HG03159 (cell line): Measurements from ENCODE around the gene EGFLAM.

Experiments used
- ATAC-seq: cut with Tn5 transposase; IDR thresholded peaks from one replicate; pipeline ENCODE4 v1.9.1; 2021; ENCODE audit warnings: mild to moderate bottlenecking, moderate library complexity; ENCODE audit not compliant: unreplicated experiment

The EGFLAM gene

DNA sequence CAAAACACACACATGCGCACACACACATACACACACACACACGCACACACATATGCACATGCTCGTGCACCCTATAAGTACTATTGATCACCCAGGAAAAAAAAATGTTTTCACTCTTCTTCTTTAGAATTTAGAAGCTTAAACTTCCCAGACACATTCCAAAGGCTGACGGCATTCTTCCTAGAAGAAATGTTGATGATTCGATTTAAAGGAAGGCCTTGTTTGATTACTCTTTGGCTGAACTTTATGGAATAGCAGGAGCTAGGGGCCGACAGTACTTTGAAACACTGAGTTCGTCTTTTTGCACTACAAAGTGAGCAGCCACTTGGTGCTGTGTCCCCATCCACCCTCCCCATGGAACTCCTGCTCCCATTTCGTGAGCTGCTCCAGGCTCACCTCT lies 113.2 kb downstream of the EGFLAM start:
- no peak for ATAC-seq

GRCh38 chr5:38373743-38374142 lies 115.4 kb downstream of the EGFLAM start:
- ATAC-seq: no peak

GRCh38 chr5:38375423-38375822 lies 117.1 kb downstream of the EGFLAM start:
- ATAC-seq: no peak

DNA sequence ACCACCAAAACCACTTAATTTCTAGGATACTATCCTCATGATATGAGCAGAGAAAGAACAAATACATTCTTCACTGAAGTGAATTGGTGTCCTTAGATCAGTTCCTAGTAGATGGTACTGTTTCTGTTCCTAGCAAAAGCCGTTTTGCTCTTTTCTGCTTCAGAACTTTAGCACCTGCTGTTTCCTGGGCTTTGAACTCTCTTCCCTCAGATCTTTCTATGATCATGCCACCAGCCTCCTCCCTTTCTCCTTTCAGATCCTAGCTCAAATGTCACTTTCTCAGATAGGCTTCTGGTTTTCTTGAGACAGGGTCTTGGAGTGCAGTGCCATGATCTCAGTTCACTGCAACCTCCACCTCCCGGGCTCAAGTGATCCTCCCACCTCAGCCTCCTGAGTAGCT lies 118.0 kb downstream of the EGFLAM start:
- no peak for ATAC-seq

GRCh38 chr5:38378579-38378978 lies 120.2 kb downstream of the EGFLAM start:
- no peak for ATAC-seq

DNA sequence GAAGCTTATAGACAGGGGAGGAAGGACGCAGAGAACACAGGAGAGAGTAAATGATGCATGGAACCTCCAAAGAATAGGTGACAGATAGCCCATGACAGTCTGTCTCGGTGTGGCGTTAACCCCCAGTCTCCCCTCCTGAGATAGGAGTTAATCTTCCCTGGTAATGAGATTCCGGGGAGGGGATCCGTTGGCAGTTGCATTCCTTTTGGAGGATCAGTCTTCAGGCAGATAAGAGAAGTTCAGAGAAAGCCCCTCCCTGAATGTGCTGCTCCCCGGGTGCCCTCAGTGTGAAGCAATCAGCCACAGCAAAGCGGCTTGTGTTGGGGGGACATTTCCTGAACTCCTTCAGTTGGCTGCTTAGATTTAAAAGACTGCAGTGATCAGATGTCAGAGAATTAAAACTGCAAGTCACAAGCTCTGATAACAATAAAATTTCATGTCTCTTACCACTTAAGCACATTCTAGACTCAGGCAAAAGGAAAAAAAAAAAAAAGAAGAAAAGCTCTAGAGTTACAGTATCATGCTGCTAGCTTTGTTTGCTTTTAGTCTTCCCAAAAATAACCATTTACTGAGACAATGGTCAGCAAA lies 121.1 kb downstream of the EGFLAM start:
- no peak for ATAC-seq

DNA sequence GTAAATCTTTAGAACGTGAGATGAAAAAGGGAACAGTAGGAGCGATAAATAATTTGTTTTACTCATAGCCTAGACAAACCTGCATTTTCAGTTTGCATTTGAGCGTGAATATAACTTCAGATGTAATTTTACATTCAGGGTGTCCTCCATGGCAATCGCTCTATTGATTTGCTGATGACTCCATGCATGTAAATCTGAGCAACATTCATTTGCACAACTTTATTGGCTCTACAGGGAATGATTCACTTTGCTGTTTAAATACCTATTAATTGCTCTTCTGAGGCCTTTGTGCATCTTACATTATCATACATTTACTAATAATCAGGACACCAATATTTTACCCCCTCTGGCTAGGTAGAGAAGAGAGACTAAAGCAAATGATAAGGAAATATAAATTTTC lies 122.2 kb downstream of the EGFLAM start:
- ATAC-seq: no peak

DNA sequence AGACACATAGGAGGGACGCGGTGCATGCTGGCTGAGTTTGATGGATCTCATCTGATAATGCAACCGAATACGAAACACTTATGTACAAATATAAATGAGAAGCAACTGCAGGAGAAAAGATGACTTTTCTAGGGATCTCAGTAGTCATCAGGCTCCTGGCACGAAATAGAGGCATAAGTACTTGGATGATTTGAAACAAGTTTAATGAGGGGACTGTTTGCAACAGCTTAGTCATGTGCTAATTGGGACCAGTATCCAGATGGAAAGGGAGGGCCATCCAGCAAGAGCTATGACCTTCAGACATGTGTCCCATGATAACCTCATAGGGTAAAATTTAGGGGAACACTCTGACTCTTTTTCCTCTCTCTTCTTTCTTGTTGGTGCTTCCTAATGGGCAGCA lies 123.0 kb downstream of the EGFLAM start:
- no peak for ATAC-seq

DNA sequence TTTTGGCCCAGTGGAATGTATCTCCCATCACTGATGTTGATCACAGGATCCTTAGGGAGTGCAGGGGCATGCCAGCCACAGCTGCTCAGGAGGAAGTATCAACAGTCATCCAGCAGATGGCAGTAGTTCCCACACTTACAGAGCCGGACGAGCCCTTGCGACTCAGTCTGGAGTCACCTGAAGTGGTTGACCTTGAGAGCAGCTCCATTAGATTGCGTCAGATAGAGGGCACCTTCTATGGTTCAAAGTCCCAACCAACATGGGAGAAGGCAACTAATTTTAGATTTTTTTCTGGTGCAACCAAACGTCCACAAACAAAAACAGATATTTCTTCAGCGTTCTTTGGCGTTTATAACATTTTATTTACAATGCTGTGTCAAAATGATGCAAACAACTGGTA lies 124.5 kb downstream of the EGFLAM start:
- peak; percentile 100 for ATAC-seq

DNA sequence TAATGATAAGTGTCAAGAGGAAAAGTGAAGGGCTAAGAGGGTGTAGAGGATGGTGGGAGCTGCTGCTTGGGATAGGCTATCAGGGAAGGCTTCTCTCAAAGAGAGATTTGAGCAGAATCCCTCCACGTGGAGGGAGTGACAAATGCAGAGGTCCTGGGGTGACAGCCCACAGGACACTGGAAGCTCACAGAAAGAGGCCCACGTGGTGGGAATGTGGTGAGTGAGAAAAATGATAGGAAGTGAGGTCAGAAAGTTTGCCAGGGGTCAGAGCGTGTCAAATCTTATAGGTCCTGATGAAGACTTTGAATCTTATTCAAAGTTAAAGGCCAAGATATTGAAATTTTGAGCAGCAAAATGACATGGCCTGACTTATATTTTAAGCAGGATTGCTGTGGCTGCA lies 125.3 kb downstream of the EGFLAM start:
- no peak for ATAC-seq

DNA sequence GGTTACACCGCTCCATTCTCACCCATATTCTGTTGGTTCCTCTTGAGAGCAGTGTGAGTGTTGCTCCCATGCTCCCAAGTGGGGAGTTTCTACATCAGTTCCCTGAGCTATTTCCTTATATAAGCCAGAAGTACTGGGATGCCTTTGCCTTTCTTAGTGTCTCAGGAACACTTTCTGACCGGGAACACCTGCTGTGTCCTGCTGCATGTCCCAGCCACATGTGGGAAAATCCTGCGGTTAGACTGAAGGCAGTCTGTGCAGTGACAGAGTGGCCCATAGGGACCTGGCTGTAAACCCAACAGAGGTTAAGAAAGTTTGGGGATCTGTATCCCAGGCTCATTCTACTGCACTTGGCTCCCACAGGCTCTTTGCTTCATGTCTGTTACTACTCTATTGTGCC lies 126.0 kb downstream of the EGFLAM start:
- no peak for ATAC-seq

GRCh38 chr5:38387161-38387560 lies 128.8 kb downstream of the EGFLAM start:
- ATAC-seq: no peak

DNA sequence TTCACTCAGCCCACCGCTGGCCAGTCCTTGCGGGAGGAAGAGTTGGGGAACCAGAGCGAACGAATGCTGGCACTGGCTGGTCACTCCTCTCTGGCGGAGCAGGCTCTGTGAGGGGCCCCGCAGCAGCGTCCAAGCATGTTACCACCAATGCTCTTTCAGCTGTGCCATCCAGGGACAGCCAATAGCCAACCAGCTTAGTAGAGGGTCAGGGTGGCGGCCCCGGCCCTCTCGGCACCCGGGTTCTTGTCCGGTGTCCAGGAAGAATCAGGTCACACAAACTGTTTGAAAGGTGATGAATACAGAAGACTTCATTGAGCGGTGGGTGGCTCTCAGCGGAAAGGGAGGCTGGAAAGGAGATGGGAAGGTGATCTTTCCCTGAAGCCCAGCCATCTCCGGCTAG lies 135.3 kb downstream of the EGFLAM start:
- ATAC-seq: no peak

GRCh38 chr5:38396766-38397165 lies 138.4 kb downstream of the EGFLAM start:
- no peak for ATAC-seq

DNA sequence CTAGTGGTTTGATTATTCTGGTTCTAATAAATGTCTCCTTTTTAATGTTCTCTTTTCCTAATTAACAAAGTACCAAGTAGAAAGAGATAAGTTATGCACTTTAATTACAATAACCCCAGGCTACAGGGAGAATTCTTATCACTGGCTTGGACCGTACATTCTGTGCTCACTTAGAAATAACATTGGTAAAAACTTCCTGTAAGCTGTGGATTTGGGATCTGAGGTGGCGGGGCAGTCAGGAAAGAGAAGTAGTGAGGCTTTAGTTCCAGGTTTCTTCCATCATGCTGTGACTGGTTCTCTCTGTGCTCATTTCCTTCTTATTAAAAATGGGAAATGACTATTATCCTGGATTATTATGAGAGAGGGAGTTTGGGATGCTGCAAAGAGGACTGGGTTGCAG lies 142.0 kb downstream of the EGFLAM start:
- no peak for ATAC-seq

DNA sequence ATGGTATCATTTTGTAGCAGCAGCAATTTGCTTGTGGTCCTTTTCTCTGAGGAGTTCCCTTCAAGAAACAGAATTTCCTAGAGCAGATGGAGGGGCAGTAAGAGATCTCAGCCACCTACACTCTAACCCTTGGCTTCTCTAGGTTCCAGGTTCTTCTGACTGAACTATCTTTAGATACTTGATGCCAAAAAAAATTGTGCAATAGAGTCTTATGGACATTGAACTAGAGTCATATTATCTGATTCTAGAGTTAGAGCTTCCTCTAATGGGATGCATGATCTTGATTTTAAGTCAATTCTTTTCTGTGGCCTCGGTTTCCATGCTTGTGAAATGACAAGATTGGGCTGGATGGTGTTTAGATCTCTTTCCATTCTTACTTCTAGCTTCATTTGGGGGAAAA lies 142.8 kb downstream of the EGFLAM start:
- no peak for ATAC-seq

DNA sequence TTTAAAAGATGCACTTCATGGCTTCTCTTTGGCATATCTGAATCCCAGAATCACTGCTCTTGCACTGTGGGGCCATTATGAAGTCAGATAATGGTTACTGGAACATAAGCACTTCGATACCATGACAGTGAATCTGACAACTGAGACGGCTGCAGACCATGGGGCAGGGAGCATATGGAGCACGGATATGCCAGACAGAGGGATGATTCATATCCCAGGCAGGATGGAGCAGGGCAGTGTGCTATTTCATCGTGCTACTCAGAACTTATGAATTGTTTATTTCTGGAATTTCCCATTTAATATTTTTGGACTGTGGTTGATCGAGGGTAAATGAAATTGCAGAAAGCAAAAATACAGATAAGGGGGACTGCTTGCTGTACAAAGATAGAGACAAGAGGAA lies 145.0 kb downstream of the EGFLAM start:
- ATAC-seq: no peak

DNA sequence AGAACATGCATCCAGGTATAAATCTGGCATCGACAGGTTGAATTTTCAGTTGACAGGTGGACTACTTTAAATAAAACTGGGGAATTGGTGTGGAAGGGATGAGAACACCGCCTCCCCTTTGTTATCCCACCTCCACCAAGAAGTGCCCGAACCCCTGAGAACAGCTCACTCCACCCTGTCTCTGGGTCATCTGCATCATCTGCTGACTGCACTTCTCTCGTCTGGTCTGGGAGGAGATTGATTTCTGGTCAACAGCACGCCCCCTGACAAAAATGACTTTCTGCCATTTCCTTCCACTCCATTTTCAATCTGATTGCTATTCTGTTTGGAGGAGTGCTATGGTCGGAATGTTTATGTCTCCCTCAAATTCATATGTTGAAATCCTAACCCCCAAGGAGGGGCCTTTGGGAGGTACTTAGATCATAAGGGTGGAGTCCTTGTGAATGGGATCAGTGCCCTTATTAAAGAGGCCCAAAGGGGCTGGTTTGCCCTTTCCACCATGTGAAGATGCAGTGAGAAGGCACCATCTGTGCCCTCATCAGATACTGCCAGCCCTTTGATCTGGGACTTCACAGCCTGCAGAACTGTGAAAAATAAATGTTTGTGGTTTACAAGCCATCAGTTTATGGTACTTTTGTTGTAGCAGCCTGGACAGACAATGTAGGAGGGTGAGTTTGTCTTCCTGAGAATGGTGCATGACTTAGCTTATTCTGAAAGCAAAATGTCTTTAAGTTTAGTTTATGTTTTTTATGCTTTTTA lies 145.7 kb downstream of the EGFLAM start:
- no peak for ATAC-seq

DNA sequence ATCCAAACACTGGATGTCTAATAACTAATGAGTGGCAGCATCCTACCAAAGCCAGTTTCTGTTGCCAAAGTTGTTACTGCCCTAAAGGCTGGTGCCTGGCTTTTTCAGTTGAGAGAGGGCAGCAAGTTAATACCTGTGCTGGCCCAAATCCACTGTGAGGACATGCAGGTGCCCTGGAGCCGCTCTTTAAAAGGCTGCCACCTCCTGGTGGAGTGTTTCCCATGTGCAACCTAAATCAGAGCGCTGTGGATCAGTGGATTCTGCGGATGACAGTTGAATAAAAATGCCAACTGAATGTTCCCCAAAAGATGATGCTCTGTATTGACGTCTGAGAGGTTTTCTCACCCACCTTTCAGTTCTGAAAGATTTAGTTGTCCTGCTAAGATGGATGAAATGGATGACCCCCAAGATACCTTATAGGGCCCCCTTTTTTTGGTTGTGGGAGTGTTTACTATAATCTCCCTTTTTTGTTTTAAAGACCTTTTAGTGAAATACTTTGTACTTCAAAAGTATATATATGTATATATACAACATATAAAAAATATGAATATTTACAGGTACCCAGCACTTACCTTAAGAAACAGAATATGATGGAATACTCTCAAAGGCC lies 146.4 kb downstream of the EGFLAM start:
- no peak for ATAC-seq

- no peak for ATAC-seq
These were observed 150.3 kb downstream of the EGFLAM start for GRCh38 chr5:38408446-38409198.

DNA sequence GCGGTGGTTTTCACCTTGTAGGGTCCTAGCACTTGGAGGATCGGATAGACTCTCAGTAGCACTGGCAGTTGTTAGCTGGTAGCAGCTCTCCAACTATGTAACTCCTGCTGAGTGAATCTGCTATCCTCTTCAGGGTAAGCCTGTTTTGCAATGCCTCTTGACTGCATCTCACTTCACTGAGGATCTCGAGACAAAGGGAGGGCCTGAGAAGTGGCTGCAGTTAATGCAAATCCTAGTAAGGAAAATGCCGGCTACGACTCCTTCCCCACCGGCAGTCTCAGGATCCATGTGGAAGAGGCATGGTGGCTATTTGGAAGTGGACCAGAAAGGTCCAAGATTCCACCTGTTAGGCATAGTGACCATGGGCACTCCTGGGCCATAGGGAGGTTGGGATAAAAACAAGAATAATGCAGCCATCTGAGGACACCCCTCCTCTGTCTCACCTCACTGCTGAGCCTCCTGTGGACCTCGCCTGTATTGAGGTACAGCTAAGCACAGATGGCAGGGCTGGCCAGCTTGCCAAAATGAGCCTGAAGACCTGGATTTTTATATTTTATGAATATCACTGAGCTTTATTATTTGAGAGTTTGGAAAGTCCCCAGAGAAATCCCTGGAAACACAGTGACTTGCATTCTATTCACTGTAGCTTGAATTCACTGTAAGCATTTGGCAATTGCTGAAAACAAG lies 152.1 kb downstream of the EGFLAM start:
- no peak for ATAC-seq
